ENCODE measurements around the gene NUP210L. TPM values are rescaled to one million over a fixed set of nuclear protein-coding genes. Genes with fewer than 3 reads are reported as not detected.

NUP210L gene
- total RNA-seq, 1 donor from 2014 or later, result 0.22 TPM

- ChIA-PET CTCF (interaction anchor here (0.8 kb wide), 1 partner anchor 124 kb away, joined by 3 read pairs; no protein-coding TSS in a partner anchor), POLR2A (interaction anchor here (1.0 to 2.6 kb wide), 3 partner anchors 16 to 28 kb away, joined by 4 to 14 read pairs (median 8); partner anchors contain the start of genes CREB3L4, GATAD2B and JTB)
- Mint-ChIP-seq H3K4me1 (peaks cover 72% of the 10 kb centered on the region), H3K27ac (peak overlapping the region; percentile 6), H3K36me3 (ENCODE audit: low read depth) (peaks cover 82% of the 10 kb centered on the region), H3K9me3 (no peaks in the 10 kb centered on the region), H3K27me3 (no peaks in the 10 kb centered on the region), H3K4me3 (no peak overlapping the region)
- no peak for TF ChIP-seq CTCF (IDR thresholded peaks at IDR 0.05)
- intact Hi-C loops (cut with micrococcal nuclease), result no loop called here
- no peak for ATAC-seq (ENCODE audit: low read depth)
- DNase-seq, result no peak
Observed at GRCh38 chr1:153951183-153951582, 203.7 kb downstream of the NUP210L start.

GRCh38 chr1:153946622-153947241 lies 208.1 kb downstream of the NUP210L start, which contains the start of gene DENND4B:
Gene DENND4B (minus strand): TSS chr1:153946718. CDS start chr1:153944374, 2,344 bp downstream.
- no peaks in the 10 kb centered on the region for H3K9me3 Mint-ChIP-seq
- intact Hi-C loops (cut with micrococcal nuclease), result loop anchor here (1.0 to 5.0 kb wide), 9 partner anchors 12 to 661 kb away; partner anchors contain the start of genes ADAR, CREB3L4, CRTC2 and HAX1
- POLR2A ChIA-PET, result interaction anchor here (0.6 to 5.8 kb wide), 40 partner anchors 9 to 1741 kb away, joined by 3 to 234 read pairs (median 8); partner anchors contain the start of genes ATP8B2, CHTOP, CREB3L4 and CRTC2

GRCh38 chr1:153945795-153946621 lies 208.9 kb downstream of the NUP210L start:
- peaks cover 80% of the 10 kb centered on the region for H3K36me3 Mint-ChIP-seq (ENCODE audit: low read depth)
- H3K27me3 Mint-ChIP-seq, result no peaks in the 10 kb centered on the region
- ChIA-PET CTCF (interaction anchor here (1.0 to 4.0 kb wide), 16 partner anchors 11 to 149 kb away, joined by 3 to 46 read pairs (median 6); partner anchors contain the start of genes CREB3L4, GATAD2B, JTB and RAB13), POLR2A (interaction anchor here (0.6 to 5.8 kb wide), 44 partner anchors 9 to 1742 kb away, joined by 3 to 234 read pairs (median 8); partner anchors contain the start of genes ATP8B2, CHTOP, CREB3L4 and CRTC2)
- peak overlapping the region; percentile 96 for H3K27ac Mint-ChIP-seq
- DNase-seq, result peak; percentile 91
- TF ChIP-seq CTCF (IDR thresholded peaks at IDR 0.05), result no peak
- H3K9me3 Mint-ChIP-seq, result no peaks in the 10 kb centered on the region
- intact Hi-C loops (cut with micrococcal nuclease), result loop anchor here (1.0 to 5.0 kb wide), 11 partner anchors 12 to 661 kb away; partner anchors contain the start of genes ADAR, CREB3L4, CRTC2 and HAX1
- peak overlapping the region; percentile 90 for H3K4me3 Mint-ChIP-seq
- peaks cover 69% of the 10 kb centered on the region for H3K4me1 Mint-ChIP-seq
- ATAC-seq (ENCODE audit: low read depth), result peak; percentile 71

More at GRCh38 chr1:153946622-153947241, 208.1 kb downstream of the NUP210L start, which contains the start of gene DENND4B:
- CTCF ChIA-PET, result interaction anchor here (0.6 to 4.0 kb wide), 15 partner anchors 9 to 275 kb away, joined by 3 to 46 read pairs (median 6); partner anchors contain the start of genes CREB3L4, GATAD2B, JTB and RAB13
- peak; percentile 54 for ATAC-seq (ENCODE audit: low read depth)
- peak within 1 kb of the TSS; percentile 96 for H3K27ac Mint-ChIP-seq
- H3K36me3 Mint-ChIP-seq (ENCODE audit: low read depth), result peaks cover 80% of the 10 kb centered on the region
- no peaks in the 10 kb centered on the region for H3K27me3 Mint-ChIP-seq
- peaks cover 71% of the 10 kb centered on the region for H3K4me1 Mint-ChIP-seq
- peak within 1 kb of the TSS; percentile 90 for H3K4me3 Mint-ChIP-seq
- TF ChIP-seq CTCF (IDR thresholded peaks at IDR 0.05), result no peak
- peak; percentile 74 for DNase-seq

DNA sequence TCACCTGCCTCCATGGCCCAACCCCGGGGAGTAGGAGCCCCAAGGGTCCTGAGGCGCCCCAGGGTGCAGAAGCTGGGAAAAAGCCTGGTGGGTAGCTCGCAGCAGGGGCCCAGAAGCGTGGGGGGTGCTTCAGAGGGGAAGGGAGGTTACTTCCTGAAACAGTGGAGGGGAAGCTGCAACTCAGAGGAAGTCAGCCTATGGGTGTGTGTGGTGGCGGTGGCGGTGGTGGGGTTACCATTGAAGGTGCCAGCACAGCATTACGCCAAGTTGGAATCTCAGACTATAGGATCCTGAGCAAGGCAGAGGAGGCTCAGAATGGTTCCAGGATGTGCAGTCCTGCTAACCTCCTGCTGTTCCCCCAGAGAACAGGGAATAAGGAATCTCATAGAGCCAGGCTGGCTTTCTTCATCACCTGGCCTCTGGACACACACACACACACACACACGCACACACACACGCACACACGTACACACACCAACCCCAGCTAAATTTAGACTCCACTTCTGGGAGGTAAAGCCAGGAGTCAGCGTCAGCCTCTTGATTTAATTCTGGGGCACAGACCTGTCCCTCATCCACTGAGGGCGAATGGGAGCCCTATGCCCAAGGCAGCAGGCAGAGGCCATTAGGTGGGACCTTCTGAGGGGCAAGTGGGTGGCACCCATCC lies 209.6 kb downstream of the NUP210L start:
- Mint-ChIP-seq H3K27me3 (no peaks in the 10 kb centered on the region), H3K9me3 (no peaks in the 10 kb centered on the region), H3K4me3 (peak overlapping the region; percentile 90), H3K27ac (peak overlapping the region; percentile 96), H3K4me1 (peaks cover 64% of the 10 kb centered on the region), H3K36me3 (ENCODE audit: low read depth) (peaks cover 79% of the 10 kb centered on the region)
- ATAC-seq (ENCODE audit: low read depth) (peak; percentile 53), DNase-seq (peak; percentile 65)
- TF ChIP-seq CTCF (IDR thresholded peaks at IDR 0.05), result no peak
- ChIA-PET CTCF (interaction anchor here (0.8 to 4.0 kb wide), 17 partner anchors 12 to 148 kb away, joined by 3 to 46 read pairs (median 6); partner anchors contain the start of genes CREB3L4, GATAD2B, JTB and RAB13), POLR2A (interaction anchor here (0.8 to 5.8 kb wide), 40 partner anchors 11 to 1228 kb away, joined by 3 to 234 read pairs (median 8); partner anchors contain the start of genes CHTOP, CREB3L4, CRTC2 and GATAD2B)
- intact Hi-C loops (cut with micrococcal nuclease), result loop anchor here (1.0 to 5.0 kb wide), 3 partner anchors 22 to 662 kb away; partner anchors contain the start of gene ADAR

Data from activated B cell treated with CpG ODN at 0.5 μM for 24 hours (primary cell).